ENCODE measurements around the gene SEMA5A.

DNA sequence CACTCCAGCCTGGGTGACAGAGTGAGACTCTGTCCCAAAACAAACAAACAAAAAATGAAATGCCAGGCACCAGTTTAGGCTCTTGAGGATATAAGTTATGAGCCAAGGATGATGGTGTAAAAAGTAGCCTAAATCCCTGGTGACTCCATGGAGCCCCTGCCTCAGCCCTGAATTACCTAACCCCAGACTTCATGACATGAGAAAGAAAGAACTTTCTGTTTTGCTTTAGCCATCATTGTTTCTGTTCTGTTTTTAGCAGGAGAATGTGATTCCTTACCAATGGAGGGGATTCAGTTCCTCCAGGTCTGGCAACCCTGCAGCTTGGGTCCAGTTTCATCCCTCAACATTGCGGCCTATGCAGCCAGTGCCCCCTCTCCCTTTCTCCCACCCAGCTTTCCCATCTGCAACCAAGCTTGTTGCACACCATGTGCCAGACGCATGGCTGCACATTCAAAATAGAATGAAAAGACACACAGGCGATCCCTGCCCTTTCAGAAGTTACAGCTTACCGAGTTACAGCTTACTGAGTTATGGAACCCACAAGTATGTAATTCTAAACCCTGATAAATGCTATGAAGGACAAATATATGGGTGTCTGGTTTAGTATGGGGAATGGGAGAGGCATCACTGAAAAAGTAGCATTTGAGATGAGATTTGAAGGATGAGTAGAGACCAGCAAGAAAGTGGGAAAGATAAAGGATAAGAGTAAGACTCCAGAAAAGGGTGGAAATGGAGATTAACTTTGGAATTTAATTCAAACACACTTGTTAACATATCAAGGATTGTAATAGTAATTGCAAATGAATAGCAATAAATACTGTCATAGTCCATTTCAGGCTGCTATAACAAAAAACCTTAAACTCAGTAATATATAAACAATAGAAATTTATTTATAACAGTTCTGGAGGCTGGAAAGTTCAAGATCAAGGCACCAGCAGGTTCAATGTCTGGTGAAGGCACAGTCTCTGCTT, 6.0 kb upstream of the SEMA5A start:
- TF ChIP-seq POLR2AphosphoS5 (IDR thresholded peaks at IDR 0.05; ENCODE audit: low read depth, low read length): no peak
- TF ChIP-seq RFX5 (IDR thresholded peaks at IDR 0.05; ENCODE audit: borderline replicate concordance, low read depth, low read length): no peak
- TF ChIP-seq, protein P1, sequence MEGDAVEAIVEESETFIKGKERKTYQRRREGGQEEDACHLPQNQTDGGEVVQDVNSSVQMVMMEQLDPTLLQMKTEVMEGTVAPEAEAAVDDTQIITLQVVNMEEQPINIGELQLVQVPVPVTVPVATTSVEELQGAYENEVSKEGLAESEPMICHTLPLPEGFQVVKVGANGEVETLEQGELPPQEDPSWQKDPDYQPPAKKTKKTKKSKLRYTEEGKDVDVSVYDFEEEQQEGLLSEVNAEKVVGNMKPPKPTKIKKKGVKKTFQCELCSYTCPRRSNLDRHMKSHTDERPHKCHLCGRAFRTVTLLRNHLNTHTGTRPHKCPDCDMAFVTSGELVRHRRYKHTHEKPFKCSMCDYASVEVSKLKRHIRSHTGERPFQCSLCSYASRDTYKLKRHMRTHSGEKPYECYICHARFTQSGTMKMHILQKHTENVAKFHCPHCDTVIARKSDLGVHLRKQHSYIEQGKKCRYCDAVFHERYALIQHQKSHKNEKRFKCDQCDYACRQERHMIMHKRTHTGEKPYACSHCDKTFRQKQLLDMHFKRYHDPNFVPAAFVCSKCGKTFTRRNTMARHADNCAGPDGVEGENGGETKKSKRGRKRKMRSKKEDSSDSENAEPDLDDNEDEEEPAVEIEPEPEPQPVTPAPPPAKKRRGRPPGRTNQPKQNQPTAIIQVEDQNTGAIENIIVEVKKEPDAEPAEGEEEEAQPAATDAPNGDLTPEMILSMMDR (IDR thresholded peaks at IDR 0.05; ENCODE audit: control extremely low read depth in 1 of 3, insufficient read depth in 1 of 3, low read depth in 1 of 3, low read length in 3 of 3): no peak
- TF ChIP-seq EZH2 (IDR thresholded peaks at IDR 0.05; ENCODE audit: low read depth, low read length, severe bottlenecking): no peak
- no peak for TF ChIP-seq KDM1A (IDR thresholded peaks at IDR 0.05; ENCODE audit: borderline replicate concordance, low read length)
- no peak for TF ChIP-seq MAFK (IDR thresholded peaks at IDR 0.05; ENCODE audit: low read depth, low read length)
- TF ChIP-seq KDM5A (IDR thresholded peaks at IDR 0.05; ENCODE audit: low read length): no peak
- no peak for TF ChIP-seq POLR2A (IDR thresholded peaks at IDR 0.05; ENCODE audit: control extremely low read depth in 1 of 2, low read depth in 2 of 2, low read length in 2 of 2)
- TF ChIP-seq CHD2 (IDR thresholded peaks at IDR 0.05; ENCODE audit: low read length): no peak

Measured in H1 (cell line).